ENCODE results near the gene RAB9A.

- TF ChIP-seq, protein P1, sequence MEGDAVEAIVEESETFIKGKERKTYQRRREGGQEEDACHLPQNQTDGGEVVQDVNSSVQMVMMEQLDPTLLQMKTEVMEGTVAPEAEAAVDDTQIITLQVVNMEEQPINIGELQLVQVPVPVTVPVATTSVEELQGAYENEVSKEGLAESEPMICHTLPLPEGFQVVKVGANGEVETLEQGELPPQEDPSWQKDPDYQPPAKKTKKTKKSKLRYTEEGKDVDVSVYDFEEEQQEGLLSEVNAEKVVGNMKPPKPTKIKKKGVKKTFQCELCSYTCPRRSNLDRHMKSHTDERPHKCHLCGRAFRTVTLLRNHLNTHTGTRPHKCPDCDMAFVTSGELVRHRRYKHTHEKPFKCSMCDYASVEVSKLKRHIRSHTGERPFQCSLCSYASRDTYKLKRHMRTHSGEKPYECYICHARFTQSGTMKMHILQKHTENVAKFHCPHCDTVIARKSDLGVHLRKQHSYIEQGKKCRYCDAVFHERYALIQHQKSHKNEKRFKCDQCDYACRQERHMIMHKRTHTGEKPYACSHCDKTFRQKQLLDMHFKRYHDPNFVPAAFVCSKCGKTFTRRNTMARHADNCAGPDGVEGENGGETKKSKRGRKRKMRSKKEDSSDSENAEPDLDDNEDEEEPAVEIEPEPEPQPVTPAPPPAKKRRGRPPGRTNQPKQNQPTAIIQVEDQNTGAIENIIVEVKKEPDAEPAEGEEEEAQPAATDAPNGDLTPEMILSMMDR (IDR thresholded peaks at IDR 0.05; ENCODE audit: low read depth, low read length, missing input control): no peak
- TF ChIP-seq RXRA (IDR thresholded peaks at IDR 0.05) (no peak), HNF4G (IDR thresholded peaks at IDR 0.05) (no peak), YY1 (IDR thresholded peaks at IDR 0.05) (no peak)
- TF ChIP-seq, protein P2, sequence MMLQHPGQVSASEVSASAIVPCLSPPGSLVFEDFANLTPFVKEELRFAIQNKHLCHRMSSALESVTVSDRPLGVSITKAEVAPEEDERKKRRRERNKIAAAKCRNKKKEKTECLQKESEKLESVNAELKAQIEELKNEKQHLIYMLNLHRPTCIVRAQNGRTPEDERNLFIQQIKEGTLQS (IDR thresholded peaks at IDR 0.05): no peak
Observed at GRCh38 chrX:13756381-13756780, 67.5 kb downstream of the RAB9A start.
